ENCODE measurements around the gene HTN1. TPM values are rescaled to one million over a fixed set of nuclear protein-coding genes. Genes with fewer than 3 reads are reported as not detected.
"Not testable (repeated sequence)": the region's sequence is repeated elsewhere in the genome, so short reads cannot be mapped to it uniquely, and the experiment has no call there.

The HTN1 gene
- total RNA-seq, result not detected

GRCh38 chr4:70050138-70050537, at the start of gene HTN1:
Gene HTN1, plus strand, starts transcription at chr4:70050438. Its CDS starts 2,639 bp downstream, at chr4:70053077.
- DNase-seq; H3K36me3 ChIP-seq; H3K27ac ChIP-seq; in situ Hi-C loops (cut with MboI; ENCODE audit: low sequenced_read_pairs in 4 of 4); intact Hi-C loops (cut with DNase I; ENCODE audit: low total_unique reads); H3K4me1 ChIP-seq; H3K27me3 ChIP-seq; H3K4me3 ChIP-seq; H3K9me3 ChIP-seq; ATAC-seq: not testable (repeated sequence)

DNA sequence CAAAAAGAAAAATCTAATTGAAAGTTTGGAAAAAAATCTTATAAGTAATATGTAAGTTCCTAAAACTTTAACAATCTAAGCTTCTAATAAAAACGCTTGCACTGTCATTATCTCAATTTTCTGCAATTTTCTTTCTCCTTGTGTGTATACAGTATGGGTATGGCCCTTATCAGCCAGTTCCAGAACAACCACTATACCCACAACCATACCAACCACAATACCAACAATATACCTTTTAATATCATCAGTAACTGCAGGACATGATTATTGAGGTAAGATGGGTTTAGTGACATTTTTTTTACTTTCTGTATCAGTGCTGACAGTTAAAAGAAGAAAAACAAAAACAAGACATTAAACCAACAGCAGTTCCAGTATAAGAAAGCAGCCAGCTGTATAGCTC, 49.5 kb upstream of the HTN1 start:
- Histone ChIP-seq H3K9me3 (no peaks in the 10 kb centered on the region), H3K36me3 (no peaks in the 10 kb centered on the region), H3K27ac (no peak overlapping the region), H3K27me3 (no peaks in the 10 kb centered on the region), H3K4me1 (no peaks in the 10 kb centered on the region), H3K4me3 (no peak overlapping the region)
- ATAC-seq (no peak), DNase-seq (no peak)
- TF ChIP-seq CTCF (IDR thresholded peaks at IDR 0.05 in 4 of 5, conservative IDR thresholded peaks at IDR 0.05 in 1 of 5) (no peak), POLR2A (IDR thresholded peaks at IDR 0.05) (no peak)
- intact Hi-C loops (cut with DNase I; ENCODE audit: low total_unique reads) (no loop called here), in situ Hi-C loops (cut with MboI; ENCODE audit: low sequenced_read_pairs in 4 of 4) (no loop called here)

DNA sequence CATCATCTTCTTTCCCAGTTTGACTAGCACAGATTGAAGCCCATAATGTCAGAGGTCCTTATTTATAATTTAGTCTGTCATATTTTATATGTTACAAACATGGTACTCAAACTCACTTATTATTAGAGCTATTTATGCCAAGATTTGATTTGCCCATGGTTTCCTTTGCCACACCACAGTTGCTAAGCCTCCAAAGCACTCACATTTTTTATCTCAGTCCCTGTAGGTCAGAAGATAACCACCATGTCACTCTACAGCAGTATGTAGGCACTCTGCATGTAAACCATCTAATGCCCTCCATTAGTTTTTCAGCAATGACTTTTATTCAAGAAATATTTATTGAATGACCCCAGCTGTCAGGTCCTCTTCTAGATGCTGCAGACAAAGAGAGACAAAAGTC, 47.7 kb upstream of the HTN1 start:
- in situ Hi-C loops (cut with MboI; ENCODE audit: low sequenced_read_pairs in 4 of 4), result no loop called here

DNA sequence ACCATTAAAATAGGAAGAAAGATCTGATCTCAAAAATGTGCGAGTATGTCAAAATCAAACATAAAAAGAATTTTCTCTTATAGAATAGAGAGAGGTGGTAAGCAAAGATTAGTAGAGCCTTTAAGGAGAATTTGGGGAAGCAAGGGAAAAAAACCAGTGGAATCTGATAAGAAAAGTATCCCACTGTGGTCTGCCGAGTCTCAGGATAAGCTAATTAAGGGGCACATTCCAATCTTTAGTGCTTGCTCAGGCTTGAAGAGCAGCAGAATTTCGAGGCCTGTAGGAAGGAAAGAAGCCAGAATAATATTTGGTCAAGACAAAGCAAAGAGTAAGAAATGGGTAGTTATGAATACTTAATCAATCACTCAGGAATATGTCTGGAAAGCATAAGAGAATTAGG, 41.5 kb upstream of the HTN1 start:
- ATAC-seq, result no peak
- TF ChIP-seq CTCF (IDR thresholded peaks at IDR 0.05 in 4 of 5, conservative IDR thresholded peaks at IDR 0.05 in 1 of 5) (no peak), POLR2A (IDR thresholded peaks at IDR 0.05) (no peak)

More for the DNA sequence above, 47.7 kb upstream of the HTN1 start:
- TF ChIP-seq POLR2A (IDR thresholded peaks at IDR 0.05), result no peak
- TF ChIP-seq CTCF (IDR thresholded peaks at IDR 0.05 in 4 of 5, conservative IDR thresholded peaks at IDR 0.05 in 1 of 5), result no peak
- H3K27me3 ChIP-seq, result no peaks in the 10 kb centered on the region
- no peak overlapping the region for H3K4me3 ChIP-seq
- H3K36me3 ChIP-seq, result no peaks in the 10 kb centered on the region
- ATAC-seq, result no peak
- no peak for DNase-seq
- H3K4me1 ChIP-seq, result no peaks in the 10 kb centered on the region
- intact Hi-C loops (cut with DNase I; ENCODE audit: low total_unique reads), result no loop called here
- no peaks in the 10 kb centered on the region for H3K9me3 ChIP-seq
- no peak overlapping the region for H3K27ac ChIP-seq

DNA sequence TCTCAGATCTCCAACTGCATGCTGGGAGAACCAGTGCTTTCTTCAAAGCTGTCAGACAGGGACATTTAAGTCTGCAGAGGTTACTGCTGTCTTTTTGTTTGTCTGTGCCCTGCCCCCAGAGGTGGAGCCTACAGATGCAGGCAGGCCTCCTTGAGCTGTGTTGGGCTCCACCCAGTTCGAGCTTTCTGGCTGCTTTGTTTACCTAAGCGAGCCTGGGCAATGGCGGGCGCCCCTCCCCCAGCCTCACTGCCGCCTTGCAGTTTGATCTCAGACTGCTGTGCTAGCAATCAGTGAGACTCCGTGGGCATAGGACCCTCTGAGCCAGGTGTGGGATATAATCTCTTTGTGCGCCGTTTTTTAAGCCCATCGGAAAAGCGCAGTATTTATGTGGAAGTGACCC, 31.2 kb upstream of the HTN1 start:
- intact Hi-C loops (cut with DNase I; ENCODE audit: low total_unique reads); in situ Hi-C loops (cut with MboI; ENCODE audit: low sequenced_read_pairs in 4 of 4): not testable (repeated sequence)

More for the DNA sequence above, 41.5 kb upstream of the HTN1 start:
- Histone ChIP-seq H3K36me3 (no peaks in the 10 kb centered on the region), H3K27me3 (no peaks in the 10 kb centered on the region), H3K4me1 (no peaks in the 10 kb centered on the region), H3K9me3 (no peaks in the 10 kb centered on the region), H3K27ac (no peak overlapping the region), H3K4me3 (no peak overlapping the region)
- in situ Hi-C loops (cut with MboI; ENCODE audit: low sequenced_read_pairs in 4 of 4) (no loop called here), intact Hi-C loops (cut with DNase I; ENCODE audit: low total_unique reads) (no loop called here)
- no peak for DNase-seq

DNA sequence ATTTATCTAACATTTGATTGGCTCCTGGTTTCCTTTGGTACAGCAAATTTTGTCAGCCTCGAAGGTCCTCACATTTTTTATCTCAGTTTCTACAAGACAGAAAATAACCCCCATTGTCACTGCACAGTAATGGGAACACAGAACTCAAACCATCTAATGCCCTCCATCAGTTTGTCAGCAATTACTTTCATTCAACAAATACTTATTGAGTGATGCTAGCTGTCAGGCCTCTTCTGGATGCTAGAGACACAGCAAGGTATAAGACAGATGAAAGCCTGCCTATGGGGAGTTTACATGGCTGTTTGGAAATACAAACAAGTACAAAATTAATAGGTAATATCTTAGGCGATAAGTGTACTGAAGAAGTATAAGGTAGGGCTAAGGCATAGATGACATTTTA, 27.0 kb upstream of the HTN1 start:
- H3K9me3 ChIP-seq, result no peaks in the 10 kb centered on the region
- no peak overlapping the region for H3K27ac ChIP-seq
- H3K36me3 ChIP-seq, result no peaks in the 10 kb centered on the region
- in situ Hi-C loops (cut with MboI; ENCODE audit: low sequenced_read_pairs in 4 of 4), result no loop called here
- intact Hi-C loops (cut with DNase I; ENCODE audit: low total_unique reads), result no loop called here
- no peaks in the 10 kb centered on the region for H3K4me1 ChIP-seq
- no peak for TF ChIP-seq CTCF (IDR thresholded peaks at IDR 0.05 in 4 of 5, conservative IDR thresholded peaks at IDR 0.05 in 1 of 5)
- no peak for TF ChIP-seq POLR2A (IDR thresholded peaks at IDR 0.05)
- ATAC-seq, result no peak
- no peaks in the 10 kb centered on the region for H3K27me3 ChIP-seq
- no peak overlapping the region for H3K4me3 ChIP-seq
- DNase-seq, result no peak

More for the DNA sequence above, 31.2 kb upstream of the HTN1 start:
- not testable (repeated sequence) for DNase-seq, H3K9me3 ChIP-seq, H3K36me3 ChIP-seq, H3K4me1 ChIP-seq, ATAC-seq, H3K4me3 ChIP-seq, H3K27me3 ChIP-seq, H3K27ac ChIP-seq
